ENCODE results near the gene PROC.

- TF ChIP-seq CTCF (conservative IDR thresholded peaks at IDR 0.05; ENCODE audit: low read length) (no peak), EZH2phosphoT487 (IDR thresholded peaks at IDR 0.05; ENCODE audit: borderline replicate concordance, low read depth, low read length) (no peak)
Observed at GRCh38 chr2:127428057-127428814, 10.0 kb downstream of the PROC start.
